Body of pancreas (tissue), 4 donors: ENCODE measurements around the gene RHOC.
"Not testable (repeated sequence)": the region's sequence is repeated elsewhere in the genome, so short reads cannot be mapped to it uniquely, and the experiment has no call there.

ENCODE experiments used
- POLR2A ChIP-seq, 3 donors: fragments of 450-650 bp; IDR thresholded peaks; one replicate each; pipeline ENCODE4 v1.6.1; 2016; ENCODE audit warnings: antibody characterized with exemption in 3 of 3, mild to moderate bottlenecking in 2 of 3
- TF ChIP-seq, protein P1 (sequence below), 7 experiments: fragments of 450-650 bp in 4 of 7; fragments of 200-600 bp in 3 of 7; sonication (generic) in 3 of 7; IDR thresholded peaks; one replicate each; pipeline ENCODE4 v1.5.1; 2016 to 2019; ENCODE audit warnings: antibody characterized with exemption in 7 of 7

DNA sequence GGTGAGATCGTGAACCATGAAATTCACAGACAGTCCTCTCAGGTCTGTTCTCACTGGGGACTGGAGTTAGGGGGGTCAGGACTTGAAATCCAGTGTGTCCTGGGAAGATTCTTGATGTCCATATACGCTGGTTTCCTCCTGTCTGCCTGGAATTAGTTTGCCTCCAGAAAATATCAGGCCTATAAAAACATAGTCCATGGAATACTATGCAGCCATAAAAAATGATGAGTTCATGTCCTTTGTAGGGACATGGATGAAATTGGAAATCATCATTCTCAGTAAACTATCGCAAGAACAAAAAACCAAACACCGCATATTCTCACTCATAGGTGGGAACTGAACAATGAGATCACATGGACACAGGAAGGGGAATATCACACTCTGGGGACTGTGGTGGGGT is 17.3 kb upstream of the RHOC start:
- TF ChIP-seq, protein P1, sequence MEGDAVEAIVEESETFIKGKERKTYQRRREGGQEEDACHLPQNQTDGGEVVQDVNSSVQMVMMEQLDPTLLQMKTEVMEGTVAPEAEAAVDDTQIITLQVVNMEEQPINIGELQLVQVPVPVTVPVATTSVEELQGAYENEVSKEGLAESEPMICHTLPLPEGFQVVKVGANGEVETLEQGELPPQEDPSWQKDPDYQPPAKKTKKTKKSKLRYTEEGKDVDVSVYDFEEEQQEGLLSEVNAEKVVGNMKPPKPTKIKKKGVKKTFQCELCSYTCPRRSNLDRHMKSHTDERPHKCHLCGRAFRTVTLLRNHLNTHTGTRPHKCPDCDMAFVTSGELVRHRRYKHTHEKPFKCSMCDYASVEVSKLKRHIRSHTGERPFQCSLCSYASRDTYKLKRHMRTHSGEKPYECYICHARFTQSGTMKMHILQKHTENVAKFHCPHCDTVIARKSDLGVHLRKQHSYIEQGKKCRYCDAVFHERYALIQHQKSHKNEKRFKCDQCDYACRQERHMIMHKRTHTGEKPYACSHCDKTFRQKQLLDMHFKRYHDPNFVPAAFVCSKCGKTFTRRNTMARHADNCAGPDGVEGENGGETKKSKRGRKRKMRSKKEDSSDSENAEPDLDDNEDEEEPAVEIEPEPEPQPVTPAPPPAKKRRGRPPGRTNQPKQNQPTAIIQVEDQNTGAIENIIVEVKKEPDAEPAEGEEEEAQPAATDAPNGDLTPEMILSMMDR (IDR thresholded peaks at IDR 0.05): not testable (repeated sequence)
- not testable (repeated sequence) for TF ChIP-seq POLR2A (IDR thresholded peaks at IDR 0.05)
